Calu3 (cell line): Measurements from ENCODE around the gene RAB23. TPM values are rescaled to one million over a fixed set of nuclear protein-coding genes. Genes with fewer than 3 reads are reported as not detected.

Source experiments
- BruUV-seq: library from RNA; stranded (reverse); fragments of 400-500 nt; replicated peaks from 2 replicates; lab custom pipeline; 2021; lab: Mats Ljungman, UMichigan
- CTCF ChIA-PET: fragments of 300-600 bp; sonication (Branson Sonifier 250); formaldehyde crosslinking; loops from one replicate; lab custom pipeline; 2022; ENCODE audit warnings: antibody characterized with exemption; lab: Charles Lee
- DNase-seq: peaks from one replicate; pipeline ENCODE4 v3.0.0; 2022
- H3K27ac Mint-ChIP-seq: one replicate; pipeline ENCODE4 v1.8.0; 2022; ENCODE audit warnings: mixed read lengths; ENCODE audit not compliant: unreplicated experiment
- H3K27me3 Mint-ChIP-seq: one replicate; pipeline ENCODE4 v1.8.0; 2022; ENCODE audit warnings: mixed read lengths; ENCODE audit not compliant: unreplicated experiment
- H3K36me3 Mint-ChIP-seq: one replicate; pipeline ENCODE4 v1.8.0; 2022; ENCODE audit warnings: mild to moderate bottlenecking, moderate library complexity, mixed read lengths; ENCODE audit not compliant: insufficient read depth, unreplicated experiment
- H3K4me1 Mint-ChIP-seq: one replicate; pipeline ENCODE4 v1.8.0; 2022; ENCODE audit warnings: mild to moderate bottlenecking, low read depth, mixed read lengths; ENCODE audit not compliant: unreplicated experiment
- H3K4me3 Mint-ChIP-seq: one replicate; pipeline ENCODE4 v1.8.0; 2022; ENCODE audit warnings: mild to moderate bottlenecking, low read depth, moderate library complexity, mixed read lengths; ENCODE audit not compliant: unreplicated experiment
- H3K9me3 Mint-ChIP-seq: one replicate; pipeline ENCODE4 v1.8.0; 2022; ENCODE audit warnings: low read depth, mixed read lengths; ENCODE audit not compliant: unreplicated experiment
- CTCF ChIP-seq: fragments of 200-600 bp; IDR thresholded peaks from one replicate; pipeline ENCODE4 v1.8.0; 2022; ENCODE audit warnings: antibody characterized with exemption; ENCODE audit not compliant: unreplicated experiment
- intact Hi-C: fragments of 100-400 bp; cut with micrococcal nuclease; formaldehyde crosslinking; loops from one replicate; pipeline ENCODE4 v1.10.0; 2022; ENCODE audit not compliant: unreplicated experiment
- total RNA-seq: library from RNA; stranded (reverse); gene quantifications from 2 replicates; pipeline ENCODE4 v1.2.3, GENCODE V29; 2022

RAB23 gene
- total RNA-seq, 1 experiment from 2014 or later = 10.9 TPM

GRCh38 chr6:57158658-57159057 is 63.4 kb downstream of the RAB23 start:
- H3K27ac Mint-ChIP-seq = no peak overlapping the region
- no peak for TF ChIP-seq CTCF

GRCh38 chr6:57147955-57148858 is 73.9 kb downstream of the RAB23 start:
- Mint-ChIP-seq H3K27me3 (no peaks in the 10 kb centered on the region), H3K36me3 (no peaks in the 10 kb centered on the region), H3K27ac (no peak overlapping the region), H3K4me3 (no peak overlapping the region), H3K9me3 (no peaks in the 10 kb centered on the region), H3K4me1 (no peaks in the 10 kb centered on the region)
- intact Hi-C loops = no loop called here
- BruUV-seq = no TSS peak
- no peak for DNase-seq
- TF ChIP-seq CTCF = no peak
- CTCF ChIA-PET = no interaction called here

More at GRCh38 chr6:57158658-57159057, 63.4 kb downstream of the RAB23 start:
- no peaks in the 10 kb centered on the region for H3K4me1 Mint-ChIP-seq
- CTCF ChIA-PET = no interaction called here
- BruUV-seq = no TSS peak
- peaks cover 4% of the 10 kb centered on the region for H3K36me3 Mint-ChIP-seq
- no peak overlapping the region for H3K4me3 Mint-ChIP-seq
- H3K27me3 Mint-ChIP-seq = no peaks in the 10 kb centered on the region
- DNase-seq = no peak
- peaks cover 2% of the 10 kb centered on the region for H3K9me3 Mint-ChIP-seq
- intact Hi-C loops = no loop called here

GRCh38 chr6:57147401-57147800 is 74.7 kb downstream of the RAB23 start:
- no peaks in the 10 kb centered on the region for H3K36me3 Mint-ChIP-seq
- H3K4me3 Mint-ChIP-seq = no peak overlapping the region
- TSS peak; percentile 26 for BruUV-seq
- intact Hi-C loops = no loop called here
- H3K27ac Mint-ChIP-seq = no peak overlapping the region
- no peaks in the 10 kb centered on the region for H3K4me1 Mint-ChIP-seq
- H3K27me3 Mint-ChIP-seq = no peaks in the 10 kb centered on the region
- no peaks in the 10 kb centered on the region for H3K9me3 Mint-ChIP-seq
- CTCF ChIA-PET = no interaction called here
- no peak for TF ChIP-seq CTCF
- no peak for DNase-seq

- Mint-ChIP-seq H3K4me1 (no peaks in the 10 kb centered on the region), H3K4me3 (no peak overlapping the region), H3K36me3 (no peaks in the 10 kb centered on the region), H3K27ac (no peak overlapping the region), H3K27me3 (no peaks in the 10 kb centered on the region), H3K9me3 (no peaks in the 10 kb centered on the region)
- TF ChIP-seq CTCF = no peak
- no TSS peak for BruUV-seq
- CTCF ChIA-PET = no interaction called here
- intact Hi-C loops = no loop called here
- no peak for DNase-seq
Observed at GRCh38 chr6:57143690-57144089, 78.4 kb downstream of the RAB23 start.
